Activated T-helper 9 cell treated with anti-CD3 and anti-CD28 coated beads, Interleukin-2, amount 50 U/mL, for 16 hours (primary cell): Measurements from ENCODE around the gene ENTHD1.

Experiments
- DNase-seq: peaks from one replicate; pipeline ENCODE4 v3.0.0-alpha.2; 2020; ENCODE audit warnings: low read depth

ENTHD1 gene

GRCh38 chr22:39731881-39732555 is 161.5 kb downstream of the ENTHD1 start:
- DNase-seq: no peak

- no peak for DNase-seq
Measured at GRCh38 chr22:39731481-39731880, 162.1 kb downstream of the ENTHD1 start.

GRCh38 chr22:39729141-39729934 is 164.2 kb downstream of the ENTHD1 start:
- no peak for DNase-seq

- no peak for DNase-seq
Measured at GRCh38 chr22:39728236-39728860, 165.2 kb downstream of the ENTHD1 start.

GRCh38 chr22:39727541-39727940 is 166.0 kb downstream of the ENTHD1 start:
- no peak for DNase-seq

- DNase-seq: no peak
Measured at GRCh38 chr22:39725351-39726035, 168.1 kb downstream of the ENTHD1 start.

GRCh38 chr22:39724857-39725256 is 168.7 kb downstream of the ENTHD1 start:
- DNase-seq: no peak

- no peak for DNase-seq
Measured at GRCh38 chr22:39724390-39724789, 169.2 kb downstream of the ENTHD1 start.

GRCh38 chr22:39723899-39724351 is 169.6 kb downstream of the ENTHD1 start:
- DNase-seq: no peak

GRCh38 chr22:39723463-39723862 is 170.1 kb downstream of the ENTHD1 start:
- DNase-seq: no peak

- DNase-seq: no peak
Measured at GRCh38 chr22:39722501-39722900, 171.1 kb downstream of the ENTHD1 start.

GRCh38 chr22:39722032-39722325 is 171.6 kb downstream of the ENTHD1 start:
- no peak for DNase-seq

- DNase-seq: no peak
Measured at GRCh38 chr22:39721206-39722031, 172.1 kb downstream of the ENTHD1 start.

GRCh38 chr22:39719559-39720450 is 173.8 kb downstream of the ENTHD1 start:
- no peak for DNase-seq

GRCh38 chr22:39718921-39719475 is 174.6 kb downstream of the ENTHD1 start:
- DNase-seq: no peak

- DNase-seq: no peak
Measured at GRCh38 chr22:39718206-39718605, 175.4 kb downstream of the ENTHD1 start.

GRCh38 chr22:39717099-39717498 is 176.5 kb downstream of the ENTHD1 start:
- DNase-seq: no peak

GRCh38 chr22:39716534-39716933 is 177.0 kb downstream of the ENTHD1 start:
- DNase-seq: no peak

- no peak for DNase-seq
Measured at GRCh38 chr22:39715778-39716495, 177.6 kb downstream of the ENTHD1 start.

GRCh38 chr22:39714321-39714720 is 179.2 kb downstream of the ENTHD1 start:
- DNase-seq: no peak
